GM23338 (cell line): ENCODE data around the gene SORL1.

ENCODE experiments used
- CTCF ChIP-seq, 2 experiments: fragments of 200-600 bp in 1 of 2; sonication (generic) in 1 of 2; conservative IDR thresholded peaks; 2 replicates each; pipeline versions ENCODE4 v1.5.1 to v1.6.1; 2016 to 2017; ENCODE audit warnings: antibody characterized with exemption in 2 of 2, low read depth in 2 of 2, mild to moderate bottlenecking in 2 of 2, moderate library complexity in 1 of 2
- ETS1 ChIP-seq: IDR thresholded peaks from 2 replicates; pipeline ENCODE4 v1.6.1; 2016; ENCODE audit warnings: antibody characterized with exemption
- POLR2AphosphoS5 ChIP-seq: IDR thresholded peaks from 2 replicates; pipeline ENCODE4 v1.6.1; 2016; ENCODE audit warnings: antibody characterized with exemption, low read depth
- REST ChIP-seq: IDR thresholded peaks from one replicate; pipeline ENCODE4 v1.6.1; 2018; ENCODE audit warnings: antibody characterized with exemption; ENCODE audit not compliant: unreplicated experiment

DNA sequence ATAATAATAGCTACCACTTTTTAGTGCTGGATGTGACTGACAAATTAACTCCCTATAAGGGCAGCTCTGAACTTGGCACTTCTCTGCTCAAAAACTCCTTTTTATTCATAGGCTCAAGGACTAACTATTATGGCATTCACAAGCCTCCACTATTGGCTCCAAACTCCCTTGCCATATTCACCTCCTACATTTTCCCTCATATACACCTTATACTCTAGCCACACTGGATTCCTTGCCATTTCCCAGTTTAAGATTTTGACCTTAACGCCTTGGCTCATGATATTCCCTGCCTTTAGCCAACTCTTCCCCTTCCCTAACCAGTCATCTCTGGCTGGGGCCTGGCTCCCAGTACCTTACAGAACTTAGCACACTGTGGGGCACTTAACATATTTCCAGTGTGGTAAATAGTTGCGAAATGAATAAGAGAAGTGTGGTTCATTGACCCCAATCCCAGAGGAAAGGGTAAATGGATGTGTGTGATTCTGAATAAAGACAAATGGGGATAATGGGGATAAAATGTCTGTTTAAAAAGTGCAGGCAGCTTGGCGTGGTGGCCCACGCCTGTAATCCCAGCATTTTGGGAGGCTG lies 40.0 kb upstream of the SORL1 start:
- no peak for TF ChIP-seq CTCF (conservative IDR thresholded peaks at IDR 0.05; ENCODE audit: low read depth in 2 of 2)
- no peak for TF ChIP-seq ETS1
- TF ChIP-seq POLR2AphosphoS5 = no peak
- TF ChIP-seq REST = no peak
